ENCODE results near the gene SELENOP.

SELENOP gene

GRCh38 chr5:42787845-42788244 is 23.8 kb downstream of the SELENOP start:
- no peak for DNase-seq

GRCh38 chr5:42787073-42787472 is 24.6 kb downstream of the SELENOP start:
- DNase-seq = no peak

- DNase-seq = no peak
These were observed 25.9 kb downstream of the SELENOP start for GRCh38 chr5:42785756-42786155.

GRCh38 chr5:42784132-42784531 is 27.6 kb downstream of the SELENOP start:
- DNase-seq = no peak

GRCh38 chr5:42781584-42781983 is 30.1 kb downstream of the SELENOP start:
- no peak for DNase-seq

GRCh38 chr5:42779083-42779482 is 32.6 kb downstream of the SELENOP start:
- no peak for DNase-seq

- no peak for DNase-seq
These were observed 39.3 kb downstream of the SELENOP start for GRCh38 chr5:42772265-42772993.

GRCh38 chr5:42770003-42770402 is 41.7 kb downstream of the SELENOP start:
- no peak for DNase-seq

- DNase-seq = no peak
These were observed 43.6 kb downstream of the SELENOP start for GRCh38 chr5:42768106-42768504.

GRCh38 chr5:42767491-42768105 is 44.1 kb downstream of the SELENOP start:
- peak in 1 of 5 donors; percentile 14 for DNase-seq

- no peak for DNase-seq
These were observed 49.9 kb downstream of the SELENOP start for GRCh38 chr5:42761791-42762190.

GRCh38 chr5:42760426-42760825 is 51.3 kb downstream of the SELENOP start:
- no peak for DNase-seq

GRCh38 chr5:42759456-42759855 is 52.2 kb downstream of the SELENOP start:
- DNase-seq = no peak

- peak; percentile 10 to 30 (median 16) for DNase-seq
These were observed 54.8 kb downstream of the SELENOP start, which contains the start of gene CCDC152 for GRCh38 chr5:42756606-42757601. CCDC152 (plus strand) TSS chr5:42756818; CDS start chr5:42759122, 2,304 bp downstream.

- DNase-seq = no peak
These were observed 58.6 kb downstream of the SELENOP start for GRCh38 chr5:42753099-42753498.

- DNase-seq = no peak
These were observed 60.6 kb downstream of the SELENOP start for GRCh38 chr5:42751044-42751443.

- DNase-seq = no peak
These were observed 61.2 kb downstream of the SELENOP start for GRCh38 chr5:42750507-42750906.
